GM23248 (cell line): ENCODE results near the gene TLK1.

Experiments
- EZH2 ChIP-seq: fragments of 200-600 bp; sonication (generic); IDR thresholded peaks from 2 replicates; pipeline ENCODE4 v1.6.1; 2018; ENCODE audit warnings: antibody characterized with exemption, mild to moderate bottlenecking; ENCODE audit not compliant: insufficient read depth, poor library complexity, severe bottlenecking
- EZH2phosphoT487 ChIP-seq: fragments of 200-600 bp; sonication (generic); IDR thresholded peaks from 2 replicates; pipeline ENCODE4 v1.6.1; 2018; ENCODE audit warnings: antibody characterized with exemption, moderate library complexity, mild to moderate bottlenecking, low read depth; ENCODE audit not compliant: insufficient read depth

- TF ChIP-seq EZH2 (no peak), EZH2phosphoT487 (no peak)
These were observed 20.7 kb upstream of the TLK1 start for GRCh38 chr2:171181064-171182049.
